Right lobe of liver (tissue), 4 donors: ENCODE data around the gene RNASE9.

ENCODE experiments used
- POLR2A ChIP-seq: fragments of 450-650 bp; IDR thresholded peaks from one replicate; pipeline ENCODE4 v1.6.1; 2017; ENCODE audit warnings: antibody characterized with exemption, mild to moderate bottlenecking
- TF ChIP-seq, protein P1 (sequence below), 4 donors: fragments of 200-600 bp in 3 of 4; fragments of 450-650 bp in 1 of 4; IDR thresholded peaks; one replicate each; pipeline versions ENCODE4 v1.5.1 to v1.8.0; 2016 to 2022; ENCODE audit warnings: antibody characterized with exemption in 4 of 4, mild to moderate bottlenecking in 2 of 4
- donor health status: DM: no; HTN: no; CAD: no.
- donor health status: DM: no; HTN: no; CAD: no.
- donor health status: DM: no; HTN: yes; CAD: no.

GRCh38 chr14:20557212-20557542 is 3.7 kb downstream of the RNASE9 start:
- TF ChIP-seq POLR2A: no peak
- TF ChIP-seq, protein P1, sequence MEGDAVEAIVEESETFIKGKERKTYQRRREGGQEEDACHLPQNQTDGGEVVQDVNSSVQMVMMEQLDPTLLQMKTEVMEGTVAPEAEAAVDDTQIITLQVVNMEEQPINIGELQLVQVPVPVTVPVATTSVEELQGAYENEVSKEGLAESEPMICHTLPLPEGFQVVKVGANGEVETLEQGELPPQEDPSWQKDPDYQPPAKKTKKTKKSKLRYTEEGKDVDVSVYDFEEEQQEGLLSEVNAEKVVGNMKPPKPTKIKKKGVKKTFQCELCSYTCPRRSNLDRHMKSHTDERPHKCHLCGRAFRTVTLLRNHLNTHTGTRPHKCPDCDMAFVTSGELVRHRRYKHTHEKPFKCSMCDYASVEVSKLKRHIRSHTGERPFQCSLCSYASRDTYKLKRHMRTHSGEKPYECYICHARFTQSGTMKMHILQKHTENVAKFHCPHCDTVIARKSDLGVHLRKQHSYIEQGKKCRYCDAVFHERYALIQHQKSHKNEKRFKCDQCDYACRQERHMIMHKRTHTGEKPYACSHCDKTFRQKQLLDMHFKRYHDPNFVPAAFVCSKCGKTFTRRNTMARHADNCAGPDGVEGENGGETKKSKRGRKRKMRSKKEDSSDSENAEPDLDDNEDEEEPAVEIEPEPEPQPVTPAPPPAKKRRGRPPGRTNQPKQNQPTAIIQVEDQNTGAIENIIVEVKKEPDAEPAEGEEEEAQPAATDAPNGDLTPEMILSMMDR (IDR thresholded peaks at IDR 0.05): no peak
